Endothelial cell (in vitro differentiated cells): ENCODE measurements around the gene HDAC5. TPM values are rescaled to one million over a fixed set of nuclear protein-coding genes. Genes with fewer than 3 reads are reported as not detected.
"Not testable (repeated sequence)": the region's sequence is repeated elsewhere in the genome, so short reads cannot be mapped to it uniquely, and the experiment has no call there.

Experiments used
- DNase-seq: peaks from one replicate; pipeline ENCODE4 v3.0.0; 2021; ENCODE audit warnings: low spot score
- H3K27ac Mint-ChIP-seq: one replicate; pipeline ENCODE4 v1.8.0; 2021; ENCODE audit warnings: mixed read lengths, inconsistent platforms; ENCODE audit not compliant: unreplicated experiment
- H3K27me3 Mint-ChIP-seq: one replicate; pipeline ENCODE4 v1.8.0; 2021; ENCODE audit warnings: mild to moderate bottlenecking, moderate library complexity, mixed read lengths, inconsistent platforms; ENCODE audit not compliant: unreplicated experiment
- H3K36me3 Mint-ChIP-seq: one replicate; pipeline ENCODE4 v1.8.0; 2021; ENCODE audit warnings: mild to moderate bottlenecking, low read depth, mixed read lengths, inconsistent platforms; ENCODE audit not compliant: unreplicated experiment
- H3K4me1 Mint-ChIP-seq: one replicate; pipeline ENCODE4 v1.8.0; 2021; ENCODE audit warnings: mild to moderate bottlenecking, mixed read lengths, inconsistent platforms; ENCODE audit not compliant: unreplicated experiment
- H3K4me3 Mint-ChIP-seq: one replicate; pipeline ENCODE4 v1.8.0; 2021; ENCODE audit warnings: mild to moderate bottlenecking, mixed read lengths, inconsistent platforms; ENCODE audit not compliant: unreplicated experiment
- H3K9me3 Mint-ChIP-seq: one replicate; pipeline ENCODE4 v1.8.0; 2021; ENCODE audit warnings: mixed read lengths, inconsistent platforms; ENCODE audit not compliant: unreplicated experiment
- CTCF ChIP-seq: fragments of 200-600 bp; sonication (generic); IDR thresholded peaks from one replicate; pipeline ENCODE4 v1.5.0; 2021; ENCODE audit warnings: antibody characterized with exemption; ENCODE audit not compliant: unreplicated experiment
- total RNA-seq: library from RNA; stranded (reverse); fragmentation: NEBNext Ultra II Directional; extraction: Animal tissue kit (Norgen Biotek cat#: 25700); gene quantifications from one replicate; pipeline ENCODE4 v1.2.1, GENCODE V29; 2021; ENCODE audit not compliant: unreplicated experiment

HDAC5 gene
- total RNA-seq, 1 donor from 2014 or later: 51.4 TPM

DNA sequence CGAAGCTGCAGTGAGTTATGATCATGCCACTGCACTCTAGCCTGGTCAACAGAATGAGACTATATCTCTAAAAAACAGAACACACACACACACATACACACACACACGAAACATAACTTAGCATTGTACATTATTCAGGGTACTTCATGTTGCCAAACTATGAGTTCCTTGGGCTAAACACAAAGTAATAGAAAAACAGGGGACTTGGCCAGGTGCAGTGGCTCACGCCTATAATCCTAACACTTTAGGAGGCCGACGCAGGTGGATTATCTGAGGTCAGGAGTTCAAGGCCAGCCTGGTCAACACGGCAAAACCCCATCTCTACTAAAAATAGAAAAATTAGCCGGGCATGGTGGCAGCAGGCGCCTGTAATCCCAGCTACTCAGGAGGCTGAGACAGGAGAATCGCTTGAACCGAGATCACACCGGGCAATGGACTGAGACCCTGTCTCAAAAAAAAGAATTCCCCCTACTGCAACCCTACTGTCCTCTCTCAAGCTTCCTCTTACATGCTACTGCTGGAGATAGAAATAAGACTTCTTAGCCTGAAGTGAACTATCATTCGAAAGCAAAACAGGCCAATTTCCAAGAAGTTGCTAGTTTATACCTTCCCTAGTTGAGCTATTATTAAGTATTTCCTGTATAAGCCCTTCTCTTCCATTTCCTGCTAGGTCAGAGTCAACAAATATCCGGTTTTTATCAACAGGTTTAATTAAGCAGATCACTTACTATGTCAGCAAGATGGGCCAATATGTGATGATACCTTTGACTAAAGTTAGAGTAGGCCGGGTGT lies 64.1 kb downstream of the HDAC5 start:
- Mint-ChIP-seq H3K36me3 (peaks cover 22% of the 10 kb centered on the region), H3K9me3 (no peaks in the 10 kb centered on the region), H3K27me3 (no peaks in the 10 kb centered on the region), H3K4me1 (peaks cover 13% of the 10 kb centered on the region), H3K27ac (no peak overlapping the region), H3K4me3 (peak overlapping the region; percentile 76)
- DNase-seq: no peak
- no peak for TF ChIP-seq CTCF

DNA sequence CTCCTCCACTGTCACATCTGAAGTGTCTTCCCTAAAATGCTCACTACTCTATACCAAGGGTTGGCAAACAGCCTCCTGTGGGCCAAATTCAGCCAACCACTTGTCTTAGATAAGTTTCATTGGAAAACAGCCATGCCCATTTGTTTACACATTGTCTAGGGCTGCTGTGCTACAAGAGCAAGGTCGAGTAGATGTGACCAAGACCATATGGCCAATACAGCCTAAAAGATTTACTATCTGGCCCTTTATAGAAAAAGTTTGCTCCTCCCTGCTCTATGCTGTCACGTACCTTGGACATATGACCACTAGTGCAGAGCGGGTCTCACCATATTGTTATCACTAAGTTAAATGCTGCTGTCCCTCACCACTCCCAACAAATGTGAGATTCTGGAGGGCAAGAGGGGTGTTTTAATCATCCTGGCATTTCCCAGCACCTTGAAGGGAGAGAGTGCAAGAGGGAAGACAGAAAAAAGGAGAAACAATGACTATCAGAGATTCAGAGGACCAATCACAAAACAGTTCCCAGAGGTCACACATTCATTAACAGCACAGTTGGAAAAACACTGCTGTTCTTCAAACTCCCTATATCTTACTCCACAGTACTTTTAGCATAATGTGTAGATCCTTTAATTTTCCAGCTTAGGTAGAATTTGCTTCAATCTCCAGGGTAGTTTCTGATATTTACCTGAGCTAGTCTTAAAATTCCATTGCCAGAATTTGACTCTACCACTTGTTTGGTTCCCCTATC lies 70.1 kb downstream of the HDAC5 start:
- Mint-ChIP-seq H3K36me3 (peaks cover 21% of the 10 kb centered on the region), H3K4me1 (no peaks in the 10 kb centered on the region), H3K4me3 (peak overlapping the region; percentile 7), H3K27ac (peak overlapping the region; percentile 23), H3K27me3 (no peaks in the 10 kb centered on the region), H3K9me3 (no peaks in the 10 kb centered on the region)
- no peak for TF ChIP-seq CTCF
- DNase-seq: no peak

DNA sequence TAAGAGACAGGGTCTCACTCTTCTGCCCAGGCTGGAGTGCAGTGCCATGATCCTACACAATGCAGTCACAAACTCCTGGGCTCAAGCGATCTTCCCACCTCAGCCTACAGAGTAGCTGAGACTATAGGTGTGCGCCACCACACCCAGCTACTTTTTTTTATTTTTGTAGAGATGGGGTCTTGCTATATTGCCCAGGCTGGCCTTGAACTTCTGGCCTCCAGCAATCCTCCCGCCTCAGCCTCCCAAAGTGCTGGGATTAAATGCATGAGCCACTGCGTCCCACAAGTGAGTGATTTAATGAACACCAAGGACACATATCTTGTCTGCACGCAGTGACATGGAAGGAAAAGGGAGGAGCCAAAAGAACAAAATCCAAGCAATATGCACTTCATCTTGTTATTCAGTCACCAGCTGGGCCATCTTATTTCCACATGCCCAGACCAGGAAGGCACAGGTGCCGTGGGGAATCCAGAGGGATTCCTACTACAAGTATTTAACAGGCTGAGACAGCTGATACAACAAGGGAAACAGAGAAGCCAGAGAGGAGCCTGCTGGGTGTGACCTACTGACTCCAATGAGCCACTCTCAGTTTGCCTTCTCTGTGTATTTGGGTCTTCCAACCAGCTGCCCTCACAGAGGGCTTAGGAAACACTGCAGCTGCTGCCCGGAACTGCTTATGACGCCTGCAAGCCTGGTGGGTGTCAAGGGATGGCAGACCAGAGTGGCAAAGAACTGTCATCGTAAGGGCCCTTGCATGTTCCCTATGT lies 74.0 kb downstream of the HDAC5 start:
- Mint-ChIP-seq H3K4me3 (peak overlapping the region; percentile 42), H3K4me1 (peaks cover 3% of the 10 kb centered on the region), H3K27me3 (no peaks in the 10 kb centered on the region), H3K36me3 (peaks cover 24% of the 10 kb centered on the region), H3K27ac (no peak overlapping the region), H3K9me3 (no peaks in the 10 kb centered on the region)
- DNase-seq: no peak
- TF ChIP-seq CTCF: no peak

- H3K4me3 Mint-ChIP-seq, H3K36me3 Mint-ChIP-seq, DNase-seq, H3K27me3 Mint-ChIP-seq, H3K27ac Mint-ChIP-seq, H3K4me1 Mint-ChIP-seq, H3K9me3 Mint-ChIP-seq: not testable (repeated sequence)
Observed at GRCh38 chr17:44046893-44047292, 76.5 kb downstream of the HDAC5 start.

DNA sequence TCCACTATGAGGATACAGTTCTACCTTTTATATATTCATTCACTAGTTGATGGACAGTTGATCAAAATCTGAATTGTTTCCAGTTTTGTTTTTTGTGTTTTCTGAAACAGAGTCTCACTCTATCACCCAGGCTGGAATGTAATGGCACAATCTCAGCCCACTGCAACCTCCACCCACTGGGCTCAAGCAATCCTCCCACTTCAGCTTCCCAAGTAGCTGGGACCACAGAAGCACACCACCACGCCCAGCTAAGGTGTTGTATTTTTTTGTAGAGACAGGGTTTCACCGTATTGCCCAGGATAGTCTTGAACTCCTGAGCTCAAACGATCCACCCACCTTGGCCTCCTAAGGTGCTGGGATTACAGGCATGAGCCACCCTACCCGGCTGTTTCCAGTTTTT lies 78.0 kb downstream of the HDAC5 start:
- Mint-ChIP-seq H3K36me3 (peaks cover 8% of the 10 kb centered on the region), H3K4me3 (no peak overlapping the region), H3K27ac (no peak overlapping the region), H3K4me1 (peaks cover 9% of the 10 kb centered on the region), H3K9me3 (no peaks in the 10 kb centered on the region), H3K27me3 (no peaks in the 10 kb centered on the region)
- DNase-seq: no peak
- TF ChIP-seq CTCF: no peak
